ENCODE data around the gene EPN1.

EPN1 gene

DNA sequence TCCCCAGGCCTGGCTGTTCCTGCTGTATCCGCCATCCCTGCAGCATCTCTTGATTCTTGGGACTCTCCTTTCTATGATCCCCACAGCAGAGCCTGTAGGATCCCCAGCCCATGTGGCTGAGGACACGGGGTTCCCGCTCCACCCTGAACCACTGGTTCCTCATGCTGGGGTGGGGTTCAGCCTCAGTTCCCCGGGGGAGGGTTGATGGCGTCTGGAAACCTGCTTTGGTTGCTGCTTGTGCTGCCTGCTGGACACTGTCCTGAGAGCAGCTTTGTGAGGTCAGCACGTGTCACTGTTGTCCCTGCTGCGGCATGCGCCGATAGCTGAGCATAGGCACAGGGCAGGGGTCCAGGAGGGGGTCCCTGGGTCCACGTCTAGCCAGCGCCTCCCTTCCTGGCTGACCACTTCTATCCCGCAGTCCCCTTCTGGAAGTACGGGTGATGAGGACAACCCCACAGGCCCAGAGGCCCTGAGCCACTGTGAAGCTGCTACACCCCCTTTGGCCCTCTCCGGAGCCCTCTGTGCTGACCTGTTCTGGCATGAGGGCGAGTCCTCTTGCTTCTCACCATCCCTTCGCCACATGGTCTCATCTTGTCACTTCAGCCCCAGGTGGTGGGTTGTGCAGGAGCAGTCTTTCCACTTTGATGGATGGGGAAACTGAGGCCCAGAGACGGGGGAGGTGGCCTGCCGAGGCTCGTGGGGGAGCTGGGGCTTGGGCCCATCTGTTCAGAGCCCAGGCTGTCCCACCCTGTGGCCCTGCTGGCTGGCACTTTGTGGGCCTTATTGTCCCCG, 5.5 kb downstream of the EPN1 start:
- no peak for DNase-seq

GRCh38 chr19:55681131-55682092, 6.4 kb downstream of the EPN1 start:
- DNase-seq = no peak

GRCh38 chr19:55683449-55684261, 8.6 kb downstream of the EPN1 start:
- no peak for DNase-seq

DNA sequence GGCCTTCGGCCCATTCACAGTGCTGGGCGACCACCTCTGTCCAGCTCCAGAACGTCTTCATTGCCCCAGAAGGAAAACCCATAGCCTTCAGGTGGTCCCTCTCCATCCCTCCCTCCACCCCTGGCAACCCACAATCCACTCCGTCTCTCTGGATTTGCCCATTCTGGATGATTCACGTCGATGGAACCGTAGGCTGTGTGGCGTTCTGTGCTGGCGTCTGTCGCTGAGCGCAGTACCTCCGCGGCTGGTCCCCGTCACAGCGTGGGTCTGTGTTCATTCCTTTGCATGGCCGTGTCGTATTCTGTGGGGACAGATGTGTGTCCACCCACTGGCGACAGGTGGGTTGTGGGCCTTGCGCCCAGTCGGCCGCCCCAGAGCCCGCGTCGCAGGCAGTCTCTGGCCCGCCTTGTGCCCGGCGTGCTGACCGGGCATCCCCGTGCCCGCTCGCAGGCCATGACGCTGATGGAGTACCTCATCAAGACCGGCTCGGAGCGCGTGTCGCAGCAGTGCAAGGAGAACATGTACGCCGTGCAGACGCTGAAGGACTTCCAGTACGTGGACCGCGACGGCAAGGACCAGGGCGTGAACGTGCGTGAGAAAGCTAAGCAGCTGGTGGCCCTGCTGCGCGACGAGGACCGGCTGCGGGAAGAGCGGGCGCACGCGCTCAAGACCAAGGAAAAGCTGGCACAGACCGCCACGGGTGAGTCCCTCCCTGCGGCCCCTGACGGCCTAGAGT, 10.1 kb downstream of the EPN1 start:
- no peak for DNase-seq

DNA sequence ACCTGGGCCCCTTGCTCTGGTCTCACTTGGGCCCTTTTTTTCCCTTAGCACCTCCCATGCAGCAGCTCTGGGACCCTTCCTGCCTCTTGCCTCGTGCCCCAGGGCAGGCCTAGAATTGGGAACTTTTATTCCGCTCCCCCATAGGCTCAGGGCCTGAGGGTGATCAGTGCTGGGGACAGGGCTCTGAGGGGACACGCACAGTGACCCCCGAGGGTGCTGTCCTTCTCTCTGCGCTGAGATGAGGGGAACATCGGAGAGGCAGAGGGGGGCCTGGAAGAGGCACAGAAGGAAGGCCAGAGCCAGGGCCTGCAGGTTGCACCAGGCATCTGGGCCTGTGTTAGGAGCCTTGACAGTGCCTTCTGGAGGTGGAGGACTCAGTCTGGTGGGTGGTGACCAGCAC, 10.8 kb downstream of the EPN1 start:
- no peak for DNase-seq

DNA sequence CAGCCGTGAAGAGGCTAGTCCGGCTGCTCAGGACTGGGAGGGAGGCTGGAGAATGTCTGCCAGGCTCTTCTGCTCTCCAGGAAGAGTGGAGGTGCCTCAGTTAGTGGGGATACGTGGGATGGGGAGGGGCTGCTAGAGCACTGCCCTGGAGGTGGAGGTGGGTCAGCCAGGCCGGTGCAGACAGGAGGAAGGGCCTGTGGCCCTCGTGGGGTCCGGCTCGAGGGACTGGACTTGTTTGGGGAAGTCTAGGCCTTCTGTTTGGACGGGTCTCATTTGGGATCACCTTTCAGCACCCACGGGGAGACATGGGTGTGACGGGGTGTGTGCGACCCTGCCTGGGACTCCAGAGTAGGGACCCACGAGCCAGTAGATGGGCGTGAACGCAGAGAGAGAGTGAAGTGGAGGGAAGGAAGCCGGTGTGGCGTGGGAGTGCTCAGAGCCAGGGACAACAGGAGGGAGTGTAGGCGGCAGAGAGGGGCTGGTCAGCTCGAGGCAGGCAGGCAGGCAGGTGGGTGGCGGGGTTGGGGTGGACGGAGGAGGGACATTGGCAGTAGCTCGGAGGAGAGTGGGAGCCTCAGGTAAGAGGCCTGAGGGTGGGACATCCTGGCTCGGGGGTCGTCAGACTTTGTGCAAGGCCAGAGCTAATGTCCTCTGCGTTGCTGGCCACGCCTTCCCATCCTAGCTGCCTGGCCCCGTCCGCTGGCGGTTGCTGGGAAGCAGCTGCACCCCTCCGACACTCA, 11.5 kb downstream of the EPN1 start:
- no peak for DNase-seq

- no peak for DNase-seq
Measured at GRCh38 chr19:55687281-55688201, 12.5 kb downstream of the EPN1 start.

DNA sequence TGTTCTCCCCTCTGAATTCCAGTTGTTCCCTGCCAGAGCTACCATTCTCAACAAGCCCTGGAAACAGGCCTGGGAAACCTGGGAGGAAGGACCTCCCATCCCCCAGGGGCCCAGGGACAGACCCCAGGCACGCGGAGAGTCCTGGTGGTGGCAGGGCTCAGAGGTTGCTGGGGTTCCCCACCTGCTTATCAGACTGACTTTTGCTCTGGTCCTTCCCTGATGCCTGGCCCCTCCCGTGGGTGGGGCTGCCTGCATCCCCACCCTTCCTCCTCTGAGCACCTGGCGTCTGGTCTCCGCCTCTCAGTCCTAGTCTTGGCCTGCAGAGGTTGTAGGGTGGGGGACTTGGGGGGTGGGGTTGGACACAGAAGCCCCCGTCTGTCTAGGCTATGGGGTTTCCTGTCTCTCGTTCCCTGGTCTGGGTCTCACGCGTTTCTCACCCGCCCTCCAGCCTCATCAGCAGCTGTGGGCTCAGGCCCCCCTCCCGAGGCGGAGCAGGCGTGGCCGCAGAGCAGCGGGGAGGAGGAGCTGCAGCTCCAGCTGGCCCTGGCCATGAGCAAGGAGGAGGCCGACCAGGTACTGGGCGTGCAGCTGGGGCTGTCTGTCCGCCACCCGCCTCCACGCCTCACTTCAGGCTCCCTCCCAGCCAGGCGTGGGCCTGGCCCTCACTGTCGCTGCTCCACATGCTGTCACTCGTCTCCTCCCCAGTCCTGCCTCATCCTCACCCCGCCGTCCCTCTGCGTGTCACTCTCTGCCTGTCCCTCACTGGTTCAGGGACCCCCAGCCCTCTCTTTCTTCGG, 13.6 kb downstream of the EPN1 start:
- no peak for DNase-seq

GRCh38 chr19:55689411-55690108, 14.5 kb downstream of the EPN1 start:
- DNase-seq = no peak

- no peak for DNase-seq
Measured at GRCh38 chr19:55690109-55690768, 15.2 kb downstream of the EPN1 start.

DNA sequence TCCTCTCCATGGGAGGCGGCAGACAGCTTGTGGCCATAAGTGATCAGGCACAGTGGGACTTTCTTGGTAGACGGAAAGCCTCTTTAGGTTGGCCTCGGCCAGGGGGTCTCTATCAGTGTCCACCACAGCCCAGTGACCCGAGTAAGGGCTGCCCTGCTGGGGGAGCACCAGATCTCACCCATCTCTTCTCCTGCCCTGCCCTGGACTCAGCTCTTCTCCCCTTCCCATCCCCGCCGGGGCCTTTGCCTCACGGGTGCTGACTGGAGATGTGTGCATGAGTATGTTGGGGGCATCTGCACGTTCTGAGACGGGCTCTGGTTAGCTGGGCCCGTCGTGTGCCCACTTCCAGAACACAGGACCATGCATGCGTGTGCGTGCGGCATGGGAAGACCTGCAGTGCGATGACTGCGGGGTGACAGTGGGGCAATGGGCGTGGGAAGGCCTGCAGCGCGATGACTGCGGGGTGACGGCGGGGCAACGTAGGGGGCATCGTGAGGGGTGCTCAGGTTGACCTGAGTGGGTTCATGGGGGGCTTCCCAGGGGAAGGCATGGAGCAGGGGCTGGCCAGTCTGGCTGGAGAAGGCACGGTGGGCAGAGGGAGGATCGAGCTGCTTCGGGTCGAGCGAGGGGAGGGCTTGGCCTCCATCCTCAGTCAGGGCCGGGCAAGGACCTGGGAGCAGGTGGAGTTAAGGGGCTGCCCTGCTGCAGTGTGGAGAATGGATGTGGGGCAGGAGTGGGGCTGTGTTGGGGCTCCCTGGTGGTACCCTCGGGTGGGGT, 15.9 kb downstream of the EPN1 start:
- no peak for DNase-seq

DNA sequence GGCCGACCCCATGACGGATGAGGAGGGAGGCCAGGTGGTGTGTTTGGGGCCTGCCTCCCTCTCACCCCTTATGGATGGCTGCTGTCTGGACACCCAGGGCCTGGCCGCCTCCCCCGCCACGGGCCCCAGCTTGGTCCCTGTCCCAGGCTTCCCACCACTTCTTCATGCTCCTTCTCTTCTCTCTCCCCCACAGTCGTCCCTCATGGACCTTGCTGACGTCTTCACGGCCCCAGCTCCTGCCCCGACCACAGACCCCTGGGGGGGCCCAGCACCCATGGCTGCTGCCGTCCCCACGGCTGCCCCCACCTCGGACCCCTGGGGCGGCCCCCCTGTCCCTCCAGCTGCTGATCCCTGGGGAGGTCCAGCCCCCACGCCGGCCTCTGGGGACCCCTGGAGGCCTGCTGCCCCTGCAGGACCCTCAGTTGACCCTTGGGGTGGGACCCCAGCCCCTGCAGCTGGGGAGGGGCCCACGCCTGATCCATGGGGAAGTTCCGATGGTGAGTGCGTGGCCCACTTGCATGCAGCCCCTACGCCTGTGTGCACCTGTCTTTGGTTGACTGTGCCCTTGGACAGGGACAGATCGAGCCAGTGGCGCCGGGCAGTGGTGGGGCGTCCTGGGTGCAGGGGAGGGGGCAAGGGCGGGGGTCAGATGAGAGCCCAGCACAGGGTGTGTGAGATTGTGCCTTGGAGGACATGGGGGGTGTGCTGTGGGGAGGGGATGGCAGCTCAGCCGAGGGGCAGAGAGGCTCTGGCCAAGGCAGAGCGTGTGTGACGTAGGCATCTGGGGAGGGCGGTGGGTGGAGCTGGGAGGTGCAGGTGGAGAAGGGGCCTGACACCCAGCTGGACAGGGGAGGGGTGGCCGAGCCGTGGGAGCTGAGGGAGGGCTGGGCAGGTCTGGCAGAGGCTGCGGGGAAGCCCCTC, 16.8 kb downstream of the EPN1 start:
- no peak for DNase-seq

GRCh38 chr19:55692681-55693081, 17.7 kb downstream of the EPN1 start:
- DNase-seq = no peak

DNA sequence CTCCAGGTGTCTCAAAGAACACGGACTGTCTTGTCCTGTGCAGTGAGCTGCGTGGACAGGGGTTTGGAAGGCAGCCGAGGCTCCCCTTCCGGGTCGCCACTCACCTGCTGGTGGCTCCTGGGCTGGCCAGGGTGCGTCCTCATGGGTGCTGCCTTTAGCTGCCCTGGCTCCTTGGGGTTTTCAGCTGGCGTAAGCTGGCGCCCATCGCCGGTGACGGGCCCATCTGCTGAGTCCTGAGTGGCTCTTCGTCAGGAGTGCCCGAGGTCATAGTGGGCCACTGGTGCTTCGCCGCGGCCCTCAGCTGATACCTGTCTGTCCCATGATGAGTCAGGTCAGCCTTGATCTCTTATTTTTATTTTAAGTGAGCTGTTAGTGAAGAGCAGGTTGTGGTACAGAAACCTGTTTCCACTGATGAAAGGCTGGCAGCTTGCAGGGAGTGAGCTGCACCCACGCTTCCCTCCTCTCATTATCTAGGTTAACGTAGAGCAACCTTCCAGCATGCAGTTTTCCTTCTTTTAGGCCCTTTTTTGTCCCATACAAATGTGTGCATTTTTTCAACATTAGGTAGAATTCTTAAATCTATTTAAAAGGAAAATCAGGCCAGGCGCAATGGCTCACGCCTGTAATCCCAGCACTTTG, 18.4 kb downstream of the EPN1 start:
- DNase-seq = no peak

GRCh38 chr19:55694241-55694655, 19.2 kb downstream of the EPN1 start:
- DNase-seq = no peak
